Measurements from ENCODE around the gene TRIM38.
"Not testable (repeated sequence)": the region's sequence is repeated elsewhere in the genome, so short reads cannot be mapped to it uniquely, and the experiment has no call there.

Gene TRIM38

GRCh38 chr6:25991785-25992412 lies 29.3 kb downstream of the TRIM38 start:
- H2AFZ ChIP-seq (ENCODE audit: low read depth) = peak overlapping the region; percentile 83
- H4K20me1 ChIP-seq (ENCODE audit: insufficient read depth) = no peaks in the 10 kb centered on the region
- peak overlapping the region; percentile 29 for H3K4me3 ChIP-seq (IDR thresholded peaks at IDR 0.05; ENCODE audit: insufficient read depth, low read depth, low read length)
- H3K27me3 ChIP-seq (ENCODE audit: insufficient read depth, low read depth) = no peaks in the 10 kb centered on the region
- H3K36me3 ChIP-seq (ENCODE audit: insufficient read depth) = no peaks in the 10 kb centered on the region
- H3K79me2 ChIP-seq (ENCODE audit: insufficient read depth, low read depth) = no peaks in the 10 kb centered on the region
- peak overlapping the region; percentile 91 for H3K4me2 ChIP-seq
- H3K9ac ChIP-seq = peak overlapping the region; percentile 61
- H3K27ac ChIP-seq = peak overlapping the region; percentile 71
- peaks cover 19% of the 10 kb centered on the region for H3K4me1 ChIP-seq (ENCODE audit: low read depth, poor library complexity, severe bottlenecking)
- no peak for TF ChIP-seq CTCF (conservative IDR thresholded peaks at IDR 0.05; ENCODE audit: low read depth, low read length)

GRCh38 chr6:25992413-25993340 lies 30.1 kb downstream of the TRIM38 start:
- Histone ChIP-seq H4K20me1 (ENCODE audit: insufficient read depth) (no peaks in the 10 kb centered on the region), H3K79me2 (ENCODE audit: insufficient read depth, low read depth) (no peaks in the 10 kb centered on the region), H3K4me2 (peak overlapping the region; percentile 91), H3K4me1 (ENCODE audit: low read depth, poor library complexity, severe bottlenecking) (peaks cover 19% of the 10 kb centered on the region), H3K9ac (peak overlapping the region; percentile 61), H2AFZ (ENCODE audit: low read depth) (peak overlapping the region; percentile 83), H3K27ac (peak overlapping the region; percentile 71), H3K36me3 (ENCODE audit: insufficient read depth) (no peaks in the 10 kb centered on the region), H3K4me3 (IDR thresholded peaks at IDR 0.05; ENCODE audit: insufficient read depth, low read depth, low read length) (peak overlapping the region; percentile 29), H3K27me3 (ENCODE audit: insufficient read depth, low read depth) (no peaks in the 10 kb centered on the region)
- TF ChIP-seq CTCF (conservative IDR thresholded peaks at IDR 0.05; ENCODE audit: low read depth, low read length) = peak; percentile 86

- Histone ChIP-seq H3K4me1 (ENCODE audit: low read depth, poor library complexity, severe bottlenecking) (peaks cover 19% of the 10 kb centered on the region), H3K4me2 (peak overlapping the region; percentile 65), H3K27ac (peak overlapping the region; percentile 71), H2AFZ (ENCODE audit: low read depth) (peak overlapping the region; percentile 83), H3K9ac (peak overlapping the region; percentile 61; the same call in 1 of the 2 replicates)
- H3K79me2 ChIP-seq (ENCODE audit: insufficient read depth, low read depth); H3K36me3 ChIP-seq (ENCODE audit: insufficient read depth); H3K4me3 ChIP-seq (IDR thresholded peaks at IDR 0.05; ENCODE audit: insufficient read depth, low read depth, low read length); H4K20me1 ChIP-seq (ENCODE audit: insufficient read depth); H3K27me3 ChIP-seq (ENCODE audit: insufficient read depth, low read depth): not testable (repeated sequence)
These were observed 30.7 kb downstream of the TRIM38 start for GRCh38 chr6:25993341-25993684.

GRCh38 chr6:25995507-25995906 lies 32.9 kb downstream of the TRIM38 start:
- no peaks in the 10 kb centered on the region for H3K27me3 ChIP-seq (ENCODE audit: insufficient read depth, low read depth)
- no peaks in the 10 kb centered on the region for H3K36me3 ChIP-seq (ENCODE audit: insufficient read depth)
- H3K79me2 ChIP-seq (ENCODE audit: insufficient read depth, low read depth) = no peaks in the 10 kb centered on the region
- peaks cover 19% of the 10 kb centered on the region for H3K4me1 ChIP-seq (ENCODE audit: low read depth, poor library complexity, severe bottlenecking)
- no peak overlapping the region for H3K27ac ChIP-seq
- H4K20me1 ChIP-seq (ENCODE audit: insufficient read depth) = no peaks in the 10 kb centered on the region
- no peak for TF ChIP-seq CTCF (conservative IDR thresholded peaks at IDR 0.05; ENCODE audit: low read depth, low read length)
- H3K9ac ChIP-seq = no peak overlapping the region
- no peak overlapping the region for H3K4me2 ChIP-seq
- no peak overlapping the region for H2AFZ ChIP-seq (ENCODE audit: low read depth)
- no peak overlapping the region for H3K4me3 ChIP-seq (IDR thresholded peaks at IDR 0.05; ENCODE audit: insufficient read depth, low read depth, low read length)
